ENCODE results near the gene SNRNP40. TPM values are rescaled to one million over a fixed set of nuclear protein-coding genes. Genes with fewer than 3 reads are reported as not detected.

SNRNP40 gene
- total RNA-seq, 1 donor from 2014 or later, result 70.7 TPM

DNA sequence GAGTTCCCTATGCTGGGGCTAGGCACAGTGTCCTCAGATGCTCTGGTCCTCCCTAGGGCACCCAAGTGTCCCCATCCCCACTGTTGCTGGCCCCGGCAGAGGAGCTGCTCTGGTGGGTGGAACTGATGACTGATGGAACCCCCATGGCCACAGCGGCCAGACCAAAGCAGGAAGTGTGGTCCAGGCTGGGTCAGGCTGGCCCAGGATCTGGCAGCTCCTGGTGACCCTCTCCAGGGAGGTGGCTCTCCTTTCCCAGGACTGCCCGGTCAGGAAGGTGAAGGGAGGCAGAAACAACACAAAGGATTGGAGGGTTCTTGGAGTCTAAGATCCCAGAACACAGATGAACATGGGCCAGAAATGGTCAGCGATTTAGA is 58.0 kb downstream of the SNRNP40 start:
- H3K27me3 Mint-ChIP-seq (ENCODE audit: low read depth), result peaks cover 46% of the 10 kb centered on the region
- no peaks in the 10 kb centered on the region for H3K36me3 Mint-ChIP-seq
- H3K27ac Mint-ChIP-seq, result peak overlapping the region; percentile 47
- no peaks in the 10 kb centered on the region for H3K9me3 Mint-ChIP-seq
- no peak for DNase-seq (ENCODE audit: low spot score in 2 of 2, unreplicated experiment in 2 of 2)
- TF ChIP-seq, protein P1, sequence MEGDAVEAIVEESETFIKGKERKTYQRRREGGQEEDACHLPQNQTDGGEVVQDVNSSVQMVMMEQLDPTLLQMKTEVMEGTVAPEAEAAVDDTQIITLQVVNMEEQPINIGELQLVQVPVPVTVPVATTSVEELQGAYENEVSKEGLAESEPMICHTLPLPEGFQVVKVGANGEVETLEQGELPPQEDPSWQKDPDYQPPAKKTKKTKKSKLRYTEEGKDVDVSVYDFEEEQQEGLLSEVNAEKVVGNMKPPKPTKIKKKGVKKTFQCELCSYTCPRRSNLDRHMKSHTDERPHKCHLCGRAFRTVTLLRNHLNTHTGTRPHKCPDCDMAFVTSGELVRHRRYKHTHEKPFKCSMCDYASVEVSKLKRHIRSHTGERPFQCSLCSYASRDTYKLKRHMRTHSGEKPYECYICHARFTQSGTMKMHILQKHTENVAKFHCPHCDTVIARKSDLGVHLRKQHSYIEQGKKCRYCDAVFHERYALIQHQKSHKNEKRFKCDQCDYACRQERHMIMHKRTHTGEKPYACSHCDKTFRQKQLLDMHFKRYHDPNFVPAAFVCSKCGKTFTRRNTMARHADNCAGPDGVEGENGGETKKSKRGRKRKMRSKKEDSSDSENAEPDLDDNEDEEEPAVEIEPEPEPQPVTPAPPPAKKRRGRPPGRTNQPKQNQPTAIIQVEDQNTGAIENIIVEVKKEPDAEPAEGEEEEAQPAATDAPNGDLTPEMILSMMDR (IDR thresholded peaks at IDR 0.05; ENCODE audit: unreplicated experiment), result no peak
- peaks cover 14% of the 10 kb centered on the region for H3K4me1 Mint-ChIP-seq
- peak overlapping the region; percentile 85 for H3K4me3 Mint-ChIP-seq

DNA sequence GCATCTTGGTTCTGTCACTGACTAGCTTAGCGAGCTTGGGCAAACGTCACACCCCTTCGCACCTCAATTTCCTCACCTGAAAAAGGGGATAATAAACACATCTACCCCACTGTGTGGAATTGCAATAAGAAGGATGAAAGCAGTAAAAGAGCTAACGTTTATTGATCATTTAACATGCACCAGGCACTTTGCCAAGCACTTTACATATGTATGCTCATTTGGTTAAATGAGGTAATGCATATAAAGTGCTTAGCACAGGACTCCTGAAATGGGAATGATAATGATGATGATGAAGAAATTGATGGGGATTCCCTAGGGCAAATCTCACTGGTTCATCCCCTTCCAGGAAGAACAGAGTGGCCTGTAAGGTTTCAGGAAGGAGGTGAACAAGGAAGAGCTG is 61.7 kb downstream of the SNRNP40 start:
- Mint-ChIP-seq H3K27me3 (ENCODE audit: low read depth) (peaks cover 30% of the 10 kb centered on the region), H3K4me3 (no peak overlapping the region), H3K36me3 (no peaks in the 10 kb centered on the region), H3K27ac (no peak overlapping the region), H3K4me1 (peaks cover 6% of the 10 kb centered on the region), H3K9me3 (no peaks in the 10 kb centered on the region)
- TF ChIP-seq, protein P1 (IDR thresholded peaks at IDR 0.05; ENCODE audit: unreplicated experiment), result no peak
- no peak for DNase-seq (ENCODE audit: low spot score in 2 of 2, unreplicated experiment in 2 of 2)

DNA sequence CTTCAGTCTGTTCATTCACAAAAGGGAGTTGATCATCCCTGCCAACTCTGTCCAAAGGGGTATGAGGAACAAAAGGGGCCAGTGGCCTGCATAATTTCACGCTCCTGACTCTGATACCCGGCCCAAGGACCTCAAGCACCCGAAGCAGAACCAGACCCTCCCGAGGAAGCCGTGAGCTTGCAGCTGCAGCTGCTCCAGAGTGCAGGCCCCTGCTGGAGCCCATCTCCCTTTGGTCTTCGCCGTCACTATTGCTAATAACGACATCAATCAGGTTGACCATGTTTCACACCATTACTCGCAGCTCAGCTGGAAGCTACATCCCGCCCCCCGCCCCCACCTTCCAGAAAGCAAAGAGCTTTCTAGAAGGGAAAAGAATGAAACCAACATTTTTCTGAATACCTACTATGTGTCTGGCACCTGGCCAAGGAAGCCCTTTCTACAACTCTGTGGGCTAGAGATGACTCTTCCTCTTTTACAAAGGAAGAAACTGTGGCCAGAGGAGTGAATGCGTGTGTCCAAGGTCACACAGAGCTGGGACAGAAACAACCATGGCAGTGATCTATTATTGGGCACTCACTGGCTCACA is 62.4 kb downstream of the SNRNP40 start:
- Mint-ChIP-seq H3K4me1 (peaks cover 6% of the 10 kb centered on the region), H3K27ac (no peak overlapping the region), H3K36me3 (no peaks in the 10 kb centered on the region), H3K9me3 (no peaks in the 10 kb centered on the region), H3K27me3 (ENCODE audit: low read depth) (peaks cover 29% of the 10 kb centered on the region), H3K4me3 (no peak overlapping the region)
- TF ChIP-seq, protein P1 (IDR thresholded peaks at IDR 0.05; ENCODE audit: unreplicated experiment), result no peak
- no peak for DNase-seq (ENCODE audit: low spot score in 2 of 2, unreplicated experiment in 2 of 2)

DNA sequence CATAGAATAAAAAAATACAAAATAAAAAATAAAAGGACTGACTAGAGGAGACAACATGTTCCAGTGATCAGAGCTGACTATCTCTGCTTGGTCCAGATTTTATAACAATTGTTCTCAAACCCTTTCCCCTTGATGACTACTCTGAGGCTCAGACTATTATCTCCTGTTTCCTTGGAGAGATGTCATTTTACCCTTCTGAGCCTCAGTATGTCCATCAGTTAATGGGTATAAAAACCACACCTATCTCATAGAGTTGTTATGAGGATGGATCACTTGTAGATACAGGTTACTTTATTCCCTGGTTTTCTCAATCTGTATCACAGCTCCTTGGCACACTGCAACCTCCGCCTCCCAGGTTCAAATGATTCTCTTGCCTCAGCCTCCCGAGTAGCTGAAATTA is 63.9 kb downstream of the SNRNP40 start:
- Mint-ChIP-seq H3K36me3 (no peaks in the 10 kb centered on the region), H3K4me3 (no peak overlapping the region), H3K9me3 (no peaks in the 10 kb centered on the region), H3K27me3 (ENCODE audit: low read depth) (peaks cover 15% of the 10 kb centered on the region), H3K27ac (no peak overlapping the region), H3K4me1 (no peaks in the 10 kb centered on the region)
- TF ChIP-seq, protein P1 (IDR thresholded peaks at IDR 0.05; ENCODE audit: unreplicated experiment), result no peak
- no peak for DNase-seq (ENCODE audit: low spot score in 2 of 2, unreplicated experiment in 2 of 2)

DNA sequence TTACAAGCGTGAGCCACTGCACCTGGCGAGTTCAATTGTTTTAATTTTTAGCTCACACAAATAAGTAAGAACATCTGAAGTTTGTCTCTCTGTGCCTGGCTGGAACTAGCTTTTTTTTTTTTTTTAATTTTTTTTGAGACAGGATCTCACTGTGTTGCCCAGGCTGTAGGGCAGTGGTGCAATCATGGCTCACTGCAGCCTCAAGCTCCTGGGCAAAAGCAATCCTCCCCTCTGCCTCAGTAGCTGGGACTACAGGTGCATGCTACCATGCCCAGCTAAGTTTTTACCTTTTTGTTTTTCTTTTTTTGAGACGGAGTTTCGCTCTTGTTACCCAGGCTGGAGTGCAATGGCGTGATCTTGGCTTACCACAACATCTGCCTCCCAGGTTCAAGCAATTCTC is 64.8 kb downstream of the SNRNP40 start:
- H3K9me3 Mint-ChIP-seq, result no peaks in the 10 kb centered on the region
- no peak for DNase-seq (ENCODE audit: low spot score in 2 of 2, unreplicated experiment in 2 of 2)
- H3K4me3 Mint-ChIP-seq, result no peak overlapping the region
- no peaks in the 10 kb centered on the region for H3K36me3 Mint-ChIP-seq
- no peaks in the 10 kb centered on the region for H3K4me1 Mint-ChIP-seq
- H3K27me3 Mint-ChIP-seq (ENCODE audit: low read depth), result peaks cover 12% of the 10 kb centered on the region
- TF ChIP-seq, protein P1 (IDR thresholded peaks at IDR 0.05; ENCODE audit: unreplicated experiment), result no peak
- H3K27ac Mint-ChIP-seq, result no peak overlapping the region

DNA sequence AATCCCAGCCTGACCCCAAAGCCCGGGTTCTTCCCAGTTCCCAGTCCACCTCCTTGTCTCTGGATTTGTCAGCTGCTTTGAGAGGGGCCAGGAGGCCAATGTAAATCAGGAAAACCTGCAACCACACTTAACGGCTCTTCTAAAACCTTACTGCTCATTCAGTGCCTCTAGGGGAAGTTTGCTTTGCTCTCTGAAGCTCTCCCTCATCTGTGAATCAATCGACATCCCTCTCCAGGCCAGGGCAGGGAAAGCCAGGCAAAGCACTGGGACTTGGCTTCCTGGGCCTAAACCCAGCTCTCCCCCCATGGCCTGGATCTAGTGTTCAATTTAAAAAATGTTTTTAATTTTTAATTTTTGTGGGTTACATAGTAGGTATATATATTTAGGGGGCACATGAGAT is 66.2 kb downstream of the SNRNP40 start:
- no peak overlapping the region for H3K4me3 Mint-ChIP-seq
- no peaks in the 10 kb centered on the region for H3K36me3 Mint-ChIP-seq
- H3K27me3 Mint-ChIP-seq (ENCODE audit: low read depth), result peaks cover 4% of the 10 kb centered on the region
- no peak for DNase-seq (ENCODE audit: low spot score in 2 of 2, unreplicated experiment in 2 of 2)
- no peak overlapping the region for H3K27ac Mint-ChIP-seq
- H3K9me3 Mint-ChIP-seq, result no peaks in the 10 kb centered on the region
- no peaks in the 10 kb centered on the region for H3K4me1 Mint-ChIP-seq
- TF ChIP-seq, protein P1 (IDR thresholded peaks at IDR 0.05; ENCODE audit: unreplicated experiment), result no peak
